Smooth muscle cell (in vitro differentiated cells): ENCODE data around the gene RHOBTB1. TPM values are rescaled to one million over a fixed set of nuclear protein-coding genes. Genes with fewer than 3 reads are reported as not detected.

Experiments used
- DNase-seq: peaks from one replicate; lab custom pipeline; 2025; ENCODE audit not compliant: unreplicated experiment; lab: John Stamatoyannopoulos, UW
- H2AFZ ChIP-seq: fragments of 200-600 bp; sonication (generic); 2 replicates; pipeline ENCODE4 v1.6.0; 2016; ENCODE audit warnings: antibody characterized with exemption, low read depth, mild to moderate bottlenecking
- H3F3A ChIP-seq: fragments of 200-600 bp; sonication (generic); 2 replicates; pipeline ENCODE4 v1.6.0; 2017; ENCODE audit warnings: antibody characterized with exemption, low read depth
- H3K27ac ChIP-seq: fragments of 200-600 bp; sonication (generic); 2 replicates; pipeline ENCODE4 v1.5.1; 2016; ENCODE audit warnings: low read depth, mild to moderate bottlenecking
- H3K27me3 ChIP-seq: fragments of 200-600 bp; sonication (generic); 2 replicates; pipeline ENCODE4 v1.6.1; 2016; ENCODE audit warnings: low read depth, mild to moderate bottlenecking
- H3K36me3 ChIP-seq: fragments of 200-600 bp; sonication (generic); 2 replicates; pipeline ENCODE4 v1.5.1; 2016; ENCODE audit warnings: low read depth
- H3K4me1 ChIP-seq: fragments of 200-600 bp; sonication (generic); 2 replicates; pipeline ENCODE4 v1.5.1; 2016; ENCODE audit warnings: low read depth
- H3K4me2 ChIP-seq: fragments of 200-600 bp; sonication (generic); 2 replicates; pipeline ENCODE4 v1.6.0; 2016; ENCODE audit warnings: mild to moderate bottlenecking
- H3K4me3 ChIP-seq: fragments of 200-600 bp; sonication (generic); 2 replicates; pipeline ENCODE4 v1.5.1; 2016; ENCODE audit warnings: mild to moderate bottlenecking
- H3K79me2 ChIP-seq: fragments of 200-600 bp; sonication (generic); 2 replicates; pipeline ENCODE4 v1.6.0; 2016; ENCODE audit warnings: low read depth, mild to moderate bottlenecking
- H3K9ac ChIP-seq: fragments of 200-600 bp; sonication (generic); 2 replicates; pipeline ENCODE4 v1.6.0; 2016; ENCODE audit warnings: low read depth
- H3K9me3 ChIP-seq: fragments of 200-600 bp; sonication (generic); replicated peaks from 2 replicates; pipeline ENCODE4 v1.5.1; 2016; ENCODE audit warnings: low read depth
- H4K20me1 ChIP-seq: fragments of 200-600 bp; sonication (generic); 2 replicates; pipeline ENCODE4 v1.6.0; 2016; ENCODE audit warnings: low read depth
- CTCF ChIP-seq: fragments of 200-600 bp; sonication (generic); IDR thresholded peaks from 2 replicates; pipeline ENCODE4 v1.5.1; 2017; ENCODE audit warnings: borderline replicate concordance, mild to moderate bottlenecking, antibody characterized with exemption; ENCODE audit not compliant: insufficient read depth, poor library complexity, severe bottlenecking
- WGBS: methylation state at CpG from one replicate; pipeline ENCODE4 v1.1.7; 2016; ENCODE audit warnings: low lambda C conversion rate; 5-methylcytosine and 5-hydroxymethylcytosine counted together
- polyA plus RNA-seq: library from polyadenylated mRNA; unstranded; fragments of >200 nt; fragmentation: Nextera tagmentation; extraction: Ambion mirVana; gene quantifications from 2 replicates; pipeline ENCODE4 v1.2.1, GENCODE V29; 2016
- total RNA-seq: library from RNA; depleted of rRNA; stranded (reverse); fragments of >200 nt; gene quantifications from 2 replicates; pipeline ENCODE4 v1.2.3, GENCODE V29; 2014

RHOBTB1 gene
- total and polyA plus RNA-seq, 2 experiments from 2014 or later = 33.7 to 49.1 TPM

- Histone ChIP-seq H3K27me3 (no peaks in the 10 kb centered on the region), H3F3A (no peaks in the 10 kb centered on the region), H3K27ac (no peak overlapping the region), H3K4me2 (no peak overlapping the region), H3K4me3 (no peak overlapping the region), H3K79me2 (peaks cover 93% of the 10 kb centered on the region), H3K9ac (no peak overlapping the region), H3K36me3 (peaks cover 8% of the 10 kb centered on the region), H2AFZ (no peak overlapping the region), H3K4me1 (no peaks in the 10 kb centered on the region), H4K20me1 (no peaks in the 10 kb centered on the region), H3K9me3 (no peaks in the 10 kb centered on the region)
- TF ChIP-seq CTCF = no peak
- 84% methylated on average over 4 of the region's 4 CpGs for WGBS
- DNase-seq = no peak
Measured at GRCh38 chr10:60932756-60933155, 11.2 kb downstream of the RHOBTB1 start.

GRCh38 chr10:60930237-60930636 lies 13.7 kb downstream of the RHOBTB1 start:
- Histone ChIP-seq H3K4me3 (no peak overlapping the region), H3K36me3 (peaks cover 9% of the 10 kb centered on the region), H3K9ac (no peak overlapping the region), H3F3A (no peaks in the 10 kb centered on the region), H3K27ac (no peak overlapping the region), H4K20me1 (peaks cover 9% of the 10 kb centered on the region), H3K9me3 (no peaks in the 10 kb centered on the region), H2AFZ (no peak overlapping the region), H3K4me2 (no peak overlapping the region), H3K79me2 (peaks cover 93% of the 10 kb centered on the region), H3K4me1 (no peaks in the 10 kb centered on the region), H3K27me3 (no peaks in the 10 kb centered on the region)
- TF ChIP-seq CTCF = no peak
- WGBS = 87% methylated on average over 3 of the region's 3 CpGs
- DNase-seq = no peak

GRCh38 chr10:60921633-60922032 lies 22.4 kb downstream of the RHOBTB1 start:
- H4K20me1 ChIP-seq = peaks cover 19% of the 10 kb centered on the region
- no peaks in the 10 kb centered on the region for H3K9me3 ChIP-seq
- no peak for DNase-seq
- no peaks in the 10 kb centered on the region for H3F3A ChIP-seq
- no peaks in the 10 kb centered on the region for H3K4me1 ChIP-seq
- H3K4me3 ChIP-seq = no peak overlapping the region
- H3K36me3 ChIP-seq = peaks cover 3% of the 10 kb centered on the region
- no peak overlapping the region for H3K4me2 ChIP-seq
- no peak overlapping the region for H3K27ac ChIP-seq
- peaks cover 76% of the 10 kb centered on the region for H3K79me2 ChIP-seq
- H3K9ac ChIP-seq = no peak overlapping the region
- H2AFZ ChIP-seq = no peak overlapping the region
- WGBS = 87% methylated on average over 2 of the region's 2 CpGs
- no peaks in the 10 kb centered on the region for H3K27me3 ChIP-seq
- no peak for TF ChIP-seq CTCF

- WGBS = 97% methylated on average over 4 of the region's 4 CpGs
- Histone ChIP-seq H3K27me3 (no peaks in the 10 kb centered on the region), H3K4me2 (no peak overlapping the region), H2AFZ (no peak overlapping the region), H3F3A (no peaks in the 10 kb centered on the region), H3K4me1 (no peaks in the 10 kb centered on the region), H3K9me3 (no peaks in the 10 kb centered on the region), H3K79me2 (peaks cover 64% of the 10 kb centered on the region), H3K36me3 (peaks cover 3% of the 10 kb centered on the region), H3K9ac (no peak overlapping the region), H4K20me1 (peaks cover 18% of the 10 kb centered on the region), H3K27ac (no peak overlapping the region), H3K4me3 (no peak overlapping the region)
- no peak for DNase-seq
- TF ChIP-seq CTCF = no peak
Measured at GRCh38 chr10:60920479-60920878, 23.5 kb downstream of the RHOBTB1 start.
